A549 (cell line): ENCODE data around the gene RAB38. TPM values are rescaled to one million over a fixed set of nuclear protein-coding genes. Genes with fewer than 3 reads are reported as not detected.
A peak's percentile ranks its signal among the peaks of the same experiment; 100 is the strongest.

Experiments
- ATAC-seq, 2 experiments: fragments of 200-7000 bp in 1 of 2; fragments of >200 bp in 1 of 2; cut with Nextera tagmentation in 1 of 2; cut with Tn5 transposase in 1 of 2; 3 replicates each; pipeline versions ENCODE4 v1.8.0 to v1.9.1; 2018 to 2020; ENCODE audit warnings: mild to moderate bottlenecking in 1 of 2, moderate library complexity in 1 of 2
- CTCF ChIA-PET: fragments of 300-600 bp; sonication (Branson Sonifier 250); formaldehyde crosslinking; extraction: SDS; loops from one replicate; lab custom pipeline; 2021; ENCODE audit warnings: antibody characterized with exemption, inconsistent platforms; lab: Yijun Ruan, JAX
- POLR2A ChIA-PET: fragments of 350-600 bp; formaldehyde crosslinking; extraction: SDS; loops from one replicate; lab custom pipeline; 2021; ENCODE audit warnings: antibody characterized with exemption, inconsistent platforms; lab: Yijun Ruan, JAX
- DNase-seq, 2 experiments: peaks; one replicate each; pipeline versions ENCODE4 v3.0.0 to v3.0.0-alpha.2; 2011 to 2016; ENCODE audit warnings: low read depth in 1 of 2, low spot score in 1 of 2
- FAIRE-seq: peaks from 2 replicates; lab custom pipeline; 2011; peaks lifted over from hg19 to GRCh38; lab: Jason Lieb, UNC
- H3K27ac ChIP-seq, 2 experiments: fragments of >200 bp; sonication (Bioruptor Twin); formaldehyde crosslinking; 3 replicates each; pipeline ENCODE4 v1.5.1; 2016 to 2017
- H3K4me1 ChIP-seq: fragments of >200 bp; sonication (Bioruptor Twin); formaldehyde crosslinking; 3 replicates; pipeline ENCODE4 v1.6.1; 2016
- H3K4me2 ChIP-seq: fragments of >200 bp; sonication (Bioruptor Twin); formaldehyde crosslinking; 3 replicates; pipeline ENCODE4 v1.6.1; 2016
- H3K4me3 ChIP-seq: fragments of >200 bp; sonication (Bioruptor Twin); formaldehyde crosslinking; 3 replicates; pipeline ENCODE4 v1.5.1; 2016
- H3K9me3 ChIP-seq: fragments of >200 bp; sonication (Bioruptor Twin); formaldehyde crosslinking; 3 replicates; pipeline ENCODE4 v1.6.1; 2016
- BHLHE40 ChIP-seq: IDR thresholded peaks from 2 replicates; pipeline ENCODE4 v1.6.1; 2012; ENCODE audit warnings: low read depth, low read length, inconsistent platforms
- CBX8 ChIP-seq: fragments of 200-600 bp; sonication (generic); IDR thresholded peaks from 2 replicates; pipeline ENCODE4 v1.6.1; 2016
- CEBPB ChIP-seq, 2 experiments: fragments of >200 bp in 1 of 2; sonication (Bioruptor Twin) in 1 of 2; formaldehyde crosslinking in 1 of 2; IDR thresholded peaks; 2 replicates each; pipeline ENCODE4 v1.6.1; 2012 to 2016
- CHD4 ChIP-seq: fragments of 200-600 bp; sonication (generic); IDR thresholded peaks from 2 replicates; pipeline ENCODE4 v1.6.1; 2016; ENCODE audit warnings: antibody characterized with exemption, mild to moderate bottlenecking, borderline replicate concordance
- EHMT2 ChIP-seq: fragments of 200-600 bp; sonication (generic); IDR thresholded peaks from 2 replicates; pipeline ENCODE4 v1.6.1; 2016; ENCODE audit warnings: antibody characterized with exemption, low read depth, mild to moderate bottlenecking, moderate library complexity
- ESRRA ChIP-seq: fragments of 150-350 bp; IDR thresholded peaks from 2 replicates; pipeline ENCODE4 v1.6.1; 2014; ENCODE audit warnings: mild to moderate bottlenecking, low read length, borderline replicate concordance
- HOXB5 ChIP-seq: fragments of 250-450 bp; sonication (Bioruptor Pico); IDR thresholded peaks from 2 replicates; pipeline ENCODE4 v1.5.0; 2020; ENCODE audit warnings: mild to moderate bottlenecking, moderate library complexity
- JUN ChIP-seq, 2 experiments: fragments of >200 bp; sonication (Bioruptor Twin); formaldehyde crosslinking; IDR thresholded peaks; 2 replicates in 1 of 2; 3 replicates in 1 of 2; pipeline ENCODE4 v1.6.1; 2016 to 2017
- KDM1A ChIP-seq: fragments of 200-600 bp; sonication (generic); IDR thresholded peaks from 2 replicates; pipeline ENCODE4 v1.6.1; 2016; ENCODE audit warnings: low read depth, mild to moderate bottlenecking
- KDM5A ChIP-seq: fragments of 200-600 bp; sonication (generic); IDR thresholded peaks from 2 replicates; pipeline ENCODE4 v1.6.1; 2016; ENCODE audit warnings: antibody characterized with exemption, mild to moderate bottlenecking
- MAZ ChIP-seq: fragments of 150-350 bp; IDR thresholded peaks from 2 replicates; pipeline ENCODE4 v1.6.1; 2014; ENCODE audit warnings: antibody characterized with exemption, low read depth, low read length, borderline replicate concordance
- NFE2L2 ChIP-seq: fragments of 150-350 bp; conservative IDR thresholded peaks from 2 replicates; pipeline ENCODE4 v1.6.1; 2014; ENCODE audit warnings: low read length
- NPAS2 ChIP-seq: fragments of 250-450 bp; sonication (Bioruptor Pico); IDR thresholded peaks from 2 replicates; pipeline ENCODE4 v1.8.0; 2022; ENCODE audit warnings: mild to moderate bottlenecking, moderate library complexity, borderline replicate concordance
- PHF8 ChIP-seq: fragments of 200-600 bp; sonication (generic); IDR thresholded peaks from 2 replicates; pipeline ENCODE4 v1.6.1; 2016; ENCODE audit warnings: low read depth, mild to moderate bottlenecking, antibody characterized with exemption, moderate library complexity, borderline replicate concordance
- POLR2A ChIP-seq: IDR thresholded peaks from 2 replicates; pipeline ENCODE4 v1.6.1; 2012; ENCODE audit warnings: mild to moderate bottlenecking, low read length
- RAD21 ChIP-seq, 2 experiments: fragments of >200 bp in 1 of 2; sonication (Bioruptor Twin) in 1 of 2; formaldehyde crosslinking in 1 of 2; IDR thresholded peaks in 1 of 2; conservative IDR thresholded peaks in 1 of 2; 2 replicates in 1 of 2; 3 replicates in 1 of 2; pipeline ENCODE4 v1.6.1; 2012 to 2018; ENCODE audit warnings: inconsistent platforms in 1 of 2
- RFX5 ChIP-seq: fragments of 450-650 bp; IDR thresholded peaks from 2 replicates; pipeline ENCODE4 v1.7.1; 2014; ENCODE audit warnings: antibody characterized with exemption, mild to moderate bottlenecking, moderate library complexity
- TFCP2L1 ChIP-seq: fragments of 250-450 bp; sonication (Bioruptor Pico); IDR thresholded peaks from 2 replicates; pipeline ENCODE4 v1.5.0; 2021; ENCODE audit warnings: mild to moderate bottlenecking
- TP53 ChIP-seq: fragments of 250-450 bp; sonication (Bioruptor Pico); IDR thresholded peaks from 2 replicates; pipeline ENCODE4 v1.5.0; 2021; ENCODE audit warnings: mild to moderate bottlenecking, moderate library complexity
- ZFP36 ChIP-seq: fragments of 450-650 bp; IDR thresholded peaks from 2 replicates; pipeline ENCODE4 v1.6.1; 2014; ENCODE audit warnings: borderline replicate concordance; ENCODE audit not compliant: partially characterized antibody
- ZNF302 ChIP-seq: fragments of 250-450 bp; sonication (Bioruptor Pico); IDR thresholded peaks from 2 replicates; pipeline ENCODE4 v1.9.0; 2021; ENCODE audit warnings: inconsistent platforms, mild to moderate bottlenecking, moderate library complexity
- WGBS: methylation state at CpG from one replicate; pipeline ENCODE4 v1.1.6; 2017; ENCODE audit errors: missing lambda C conversion rate; 5-methylcytosine and 5-hydroxymethylcytosine counted together
- polyA plus RNA-seq, 4 experiments: library from polyadenylated mRNA; depleted of rRNA in 3 of 4; stranded (reverse); fragments of >200 nt; fragmentation: RNase III in 1 of 4; extraction: RNeasy Plus Mini Kit Qiagen cat#74134 plus additional on column Dnase treatment in 1 of 4; gene quantifications; 2 replicates in 3 of 4; 3 replicates in 1 of 4; pipeline ENCODE4 v1.2.3, GENCODE V29; 2011 to 2017
- TF ChIP-seq, protein P1 (sequence below): fragments of >200 bp; sonication (Bioruptor Twin); formaldehyde crosslinking; IDR thresholded peaks from 3 replicates; pipeline ENCODE4 v1.5.1; 2016
- TF ChIP-seq, protein P2 (sequence below): fragments of 150-350 bp; IDR thresholded peaks from 2 replicates; pipeline ENCODE4 v1.6.1; 2014; ENCODE audit warnings: low read depth, mild to moderate bottlenecking, low read length
- TF ChIP-seq, protein P3 (sequence below): fragments of >200 bp; sonication (Bioruptor Twin); formaldehyde crosslinking; IDR thresholded peaks from 2 replicates; pipeline ENCODE4 v1.6.1; 2016
- TF ChIP-seq, protein P4 (sequence below): fragments of 450-650 bp; IDR thresholded peaks from 2 replicates; pipeline ENCODE4 v1.6.1; 2014; ENCODE audit warnings: antibody characterized with exemption
- TF ChIP-seq, protein P5 (sequence below): IDR thresholded peaks from 2 replicates; pipeline ENCODE4 v1.6.1; 2012; ENCODE audit warnings: low read depth, borderline replicate concordance

Gene RAB38
- polyA plus RNA-seq, 2 of the 4 experiments (the other 2 are of a cell fraction), result 0.59 to 1.6 TPM

DNA sequence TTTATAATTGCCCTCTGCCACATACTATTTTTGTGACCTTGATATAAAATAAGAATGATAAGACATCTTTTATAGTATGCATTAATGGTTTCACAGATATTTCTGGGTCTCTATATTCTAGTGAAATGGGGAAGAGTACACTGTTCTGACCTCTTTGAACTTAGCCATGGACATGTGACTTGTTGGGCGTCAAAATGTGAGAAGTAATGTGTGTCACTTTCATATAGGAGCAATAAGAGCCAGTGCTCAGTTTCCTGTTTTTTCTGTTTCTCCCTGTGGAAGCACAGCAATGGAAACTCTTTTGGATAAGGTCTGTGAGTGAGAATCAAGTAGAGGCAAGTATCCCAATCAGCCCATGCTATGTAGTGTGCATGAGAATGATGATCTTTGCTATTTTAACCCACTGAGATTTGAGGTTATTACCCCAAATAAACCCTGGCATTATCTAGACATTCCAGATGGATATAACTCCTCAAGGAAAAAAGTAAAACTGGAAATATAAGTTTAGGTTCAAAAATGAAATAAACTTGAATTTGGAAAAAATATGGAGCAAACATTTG is 60.7 kb downstream of the RAB38 start:
- POLR2A ChIA-PET, result no interaction called here
- no peak for FAIRE-seq
- H3K4me3 ChIP-seq, result no peak overlapping the region

DNA sequence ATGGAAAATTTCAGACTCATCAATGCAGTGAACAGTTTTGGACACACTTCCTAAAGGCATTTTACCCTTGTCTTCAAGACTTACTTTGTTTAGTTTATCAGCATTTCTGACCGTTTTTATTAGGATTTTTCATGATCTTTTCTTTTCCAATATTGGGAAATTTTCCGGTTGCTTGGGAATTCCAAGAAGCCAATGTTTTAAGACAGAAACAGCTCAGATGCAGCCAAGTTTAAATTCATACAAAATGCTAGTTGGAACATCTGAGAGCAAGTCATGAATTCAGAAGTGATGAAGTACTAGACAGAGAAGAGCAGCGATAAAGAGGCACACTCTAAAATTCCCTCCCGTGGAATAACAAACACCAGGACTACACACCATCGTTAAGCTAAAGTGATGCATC is 68.6 kb downstream of the RAB38 start:
- no peak overlapping the region for H3K4me2 ChIP-seq
- ChIA-PET POLR2A (no interaction called here), CTCF (interaction anchor here (0.9 to 1.8 kb wide), 4 partner anchors 10 to 437 kb away, joined by 3 to 8 read pairs (median 3); no protein-coding TSS in a partner anchor)
- no peak overlapping the region for H3K4me3 ChIP-seq
- H3K27ac ChIP-seq, result no peak overlapping the region; a peak in 1 of 6 replicates
- TF ChIP-seq EHMT2, result no peak
- TF ChIP-seq, protein P1, sequence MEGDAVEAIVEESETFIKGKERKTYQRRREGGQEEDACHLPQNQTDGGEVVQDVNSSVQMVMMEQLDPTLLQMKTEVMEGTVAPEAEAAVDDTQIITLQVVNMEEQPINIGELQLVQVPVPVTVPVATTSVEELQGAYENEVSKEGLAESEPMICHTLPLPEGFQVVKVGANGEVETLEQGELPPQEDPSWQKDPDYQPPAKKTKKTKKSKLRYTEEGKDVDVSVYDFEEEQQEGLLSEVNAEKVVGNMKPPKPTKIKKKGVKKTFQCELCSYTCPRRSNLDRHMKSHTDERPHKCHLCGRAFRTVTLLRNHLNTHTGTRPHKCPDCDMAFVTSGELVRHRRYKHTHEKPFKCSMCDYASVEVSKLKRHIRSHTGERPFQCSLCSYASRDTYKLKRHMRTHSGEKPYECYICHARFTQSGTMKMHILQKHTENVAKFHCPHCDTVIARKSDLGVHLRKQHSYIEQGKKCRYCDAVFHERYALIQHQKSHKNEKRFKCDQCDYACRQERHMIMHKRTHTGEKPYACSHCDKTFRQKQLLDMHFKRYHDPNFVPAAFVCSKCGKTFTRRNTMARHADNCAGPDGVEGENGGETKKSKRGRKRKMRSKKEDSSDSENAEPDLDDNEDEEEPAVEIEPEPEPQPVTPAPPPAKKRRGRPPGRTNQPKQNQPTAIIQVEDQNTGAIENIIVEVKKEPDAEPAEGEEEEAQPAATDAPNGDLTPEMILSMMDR, result no peak
- TF ChIP-seq, protein P2, sequence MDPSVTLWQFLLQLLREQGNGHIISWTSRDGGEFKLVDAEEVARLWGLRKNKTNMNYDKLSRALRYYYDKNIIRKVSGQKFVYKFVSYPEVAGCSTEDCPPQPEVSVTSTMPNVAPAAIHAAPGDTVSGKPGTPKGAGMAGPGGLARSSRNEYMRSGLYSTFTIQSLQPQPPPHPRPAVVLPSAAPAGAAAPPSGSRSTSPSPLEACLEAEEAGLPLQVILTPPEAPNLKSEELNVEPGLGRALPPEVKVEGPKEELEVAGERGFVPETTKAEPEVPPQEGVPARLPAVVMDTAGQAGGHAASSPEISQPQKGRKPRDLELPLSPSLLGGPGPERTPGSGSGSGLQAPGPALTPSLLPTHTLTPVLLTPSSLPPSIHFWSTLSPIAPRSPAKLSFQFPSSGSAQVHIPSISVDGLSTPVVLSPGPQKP, result no peak
- no peak for TF ChIP-seq TP53 (CRISPR knock-in tag)
- TF ChIP-seq BHLHE40, result no peak
- no peak for TF ChIP-seq JUN (IDR thresholded peaks at IDR 0.05)
- ATAC-seq, result no peak
- WGBS, result 82% methylated on average over 5 of the region's 5 CpGs
- DNase-seq, result no peak
- H3K9me3 ChIP-seq, result no peaks in the 10 kb centered on the region; the same call in 2 of the 3 replicates
- peaks cover 41% of the 10 kb centered on the region for H3K4me1 ChIP-seq
- no peak for FAIRE-seq

More for the DNA sequence above, 60.7 kb downstream of the RAB38 start:
- Histone ChIP-seq H3K4me2 (no peak overlapping the region), H3K9me3 (no peaks in the 10 kb centered on the region; the same call in 2 of the 3 replicates), H3K4me1 (no peaks in the 10 kb centered on the region), H3K27ac (no peak overlapping the region)
- no peak for DNase-seq
- WGBS, result 86% methylated on average over 1 of the region's 1 CpG
- CTCF ChIA-PET, result no interaction called here
- ATAC-seq, result no peak
- TF ChIP-seq RAD21 (conservative IDR thresholded peaks at IDR 0.05 in 1 of 2, IDR thresholded peaks at IDR 0.05 in 1 of 2) (no peak), HOXB5 (CRISPR knock-in tag) (no peak), ZFP36 (no peak), RFX5 (no peak), ESRRA (no peak), KDM1A (no peak), TFCP2L1 (CRISPR knock-in tag) (no peak), JUN (IDR thresholded peaks at IDR 0.05) (no peak), ZNF302 (CRISPR knock-in tag) (no peak)

DNA sequence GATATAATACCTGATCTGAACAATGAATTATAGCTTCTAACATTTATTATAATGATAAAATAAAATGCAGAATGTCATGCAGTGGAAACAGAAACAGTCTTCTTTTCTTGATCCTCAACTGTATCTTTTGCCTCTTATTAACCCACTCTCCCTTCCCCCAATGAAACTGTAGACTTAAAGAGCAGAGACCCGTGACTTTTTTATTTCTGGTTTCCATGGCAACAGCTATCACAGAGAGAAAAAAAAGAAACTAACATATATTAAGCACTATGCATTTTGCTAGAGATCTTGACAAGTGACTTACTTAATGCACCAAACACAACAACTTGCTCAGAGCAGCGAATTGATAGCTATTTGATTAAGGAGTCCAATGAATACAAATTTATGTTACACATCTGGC is 69.3 kb downstream of the RAB38 start:
- 83% methylated on average over 2 of the region's 2 CpGs for WGBS

More for the DNA sequence above, 69.3 kb downstream of the RAB38 start:
- ChIA-PET POLR2A (no interaction called here), CTCF (interaction anchor here (0.9 to 3.3 kb wide), 5 partner anchors 11 to 447 kb away, joined by 3 to 18 read pairs (median 8); no protein-coding TSS in a partner anchor)
- Histone ChIP-seq H3K4me3 (no peak overlapping the region), H3K4me2 (peak overlapping the region; percentile 72; the same call in 2 of the 3 replicates), H3K9me3 (no peaks in the 10 kb centered on the region; the same call in 2 of the 3 replicates), H3K4me1 (peaks cover 41% of the 10 kb centered on the region), H3K27ac (peak overlapping the region; percentile 63 to 81; a peak in 4 of 6 replicates)
- DNase-seq (no peak), FAIRE-seq (no peak), ATAC-seq (no peak)
- TF ChIP-seq CEBPB (IDR thresholded peaks at IDR 0.05) (no peak), POLR2A (no peak), PHF8 (no peak), RFX5 (no peak), ZNF302 (CRISPR knock-in tag) (no peak), NPAS2 (CRISPR knock-in tag) (no peak), ESRRA (no peak), KDM5A (no peak), CHD4 (no peak), NFE2L2 (no peak), CBX8 (no peak), MAZ (no peak), TFCP2L1 (CRISPR knock-in tag) (no peak)
- TF ChIP-seq, protein P3, sequence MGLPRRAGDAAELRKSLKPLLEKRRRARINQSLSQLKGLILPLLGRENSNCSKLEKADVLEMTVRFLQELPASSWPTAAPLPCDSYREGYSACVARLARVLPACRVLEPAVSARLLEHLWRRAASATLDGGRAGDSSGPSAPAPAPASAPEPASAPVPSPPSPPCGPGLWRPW, result no peak
- TF ChIP-seq, protein P4, sequence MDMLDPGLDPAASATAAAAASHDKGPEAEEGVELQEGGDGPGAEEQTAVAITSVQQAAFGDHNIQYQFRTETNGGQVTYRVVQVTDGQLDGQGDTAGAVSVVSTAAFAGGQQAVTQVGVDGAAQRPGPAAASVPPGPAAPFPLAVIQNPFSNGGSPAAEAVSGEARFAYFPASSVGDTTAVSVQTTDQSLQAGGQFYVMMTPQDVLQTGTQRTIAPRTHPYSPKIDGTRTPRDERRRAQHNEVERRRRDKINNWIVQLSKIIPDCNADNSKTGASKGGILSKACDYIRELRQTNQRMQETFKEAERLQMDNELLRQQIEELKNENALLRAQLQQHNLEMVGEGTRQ, result no peak
- TF ChIP-seq, protein P5, sequence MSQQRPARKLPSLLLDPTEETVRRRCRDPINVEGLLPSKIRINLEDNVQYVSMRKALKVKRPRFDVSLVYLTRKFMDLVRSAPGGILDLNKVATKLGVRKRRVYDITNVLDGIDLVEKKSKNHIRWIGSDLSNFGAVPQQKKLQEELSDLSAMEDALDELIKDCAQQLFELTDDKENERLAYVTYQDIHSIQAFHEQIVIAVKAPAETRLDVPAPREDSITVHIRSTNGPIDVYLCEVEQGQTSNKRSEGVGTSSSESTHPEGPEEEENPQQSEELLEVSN, result no peak
